ENCODE measurements around the gene PTGFRN.

GRCh38 chr1:116991171-116991845 lies 81.6 kb downstream of the PTGFRN start:
- TF ChIP-seq CTCF (IDR thresholded peaks at IDR 0.05; ENCODE audit: low read depth, low read length, missing input control) (no peak), FOXA1 (IDR thresholded peaks at IDR 0.05) (no peak), REST (IDR thresholded peaks at IDR 0.05) (no peak)
